ENCODE results near the gene PFDN6. TPM values are rescaled to one million over a fixed set of nuclear protein-coding genes. Genes with fewer than 3 reads are reported as not detected.

Gene PFDN6
- total RNA-seq, 1 experiment from 2014 or later: 104 TPM

- Histone ChIP-seq H3K27ac (no peak overlapping the region), H3K36me3 (peaks cover 17% of the 10 kb centered on the region)
Observed at GRCh38 chr6:33314943-33315792, 25.8 kb downstream of the PFDN6 start.

GRCh38 chr6:33315793-33316602, 26.6 kb downstream of the PFDN6 start:
- no peaks in the 10 kb centered on the region for H3K9me3 ChIP-seq (replicated peaks)
- peaks cover 7% of the 10 kb centered on the region for H3K4me1 ChIP-seq
- no peak overlapping the region for H3K4me3 ChIP-seq
- H3K27ac ChIP-seq: no peak overlapping the region
- H3K27me3 ChIP-seq: no peaks in the 10 kb centered on the region
- DNase-seq: no peak
- peaks cover 26% of the 10 kb centered on the region for H3K36me3 ChIP-seq

More at GRCh38 chr6:33314943-33315792, 25.8 kb downstream of the PFDN6 start:
- H3K27me3 ChIP-seq: no peaks in the 10 kb centered on the region
- H3K4me3 ChIP-seq: peak overlapping the region; percentile 74; the same call in 1 of the 2 replicates
- H3K9me3 ChIP-seq (replicated peaks): no peaks in the 10 kb centered on the region
- peaks cover 7% of the 10 kb centered on the region for H3K4me1 ChIP-seq
- DNase-seq: no peak

- H3K9me3 ChIP-seq (replicated peaks): no peaks in the 10 kb centered on the region
- DNase-seq: peak in 1 of 2 experiments; percentile 24
- peaks cover 27% of the 10 kb centered on the region for H3K36me3 ChIP-seq
- no peak overlapping the region for H3K27ac ChIP-seq
- H3K27me3 ChIP-seq: no peaks in the 10 kb centered on the region
- peaks cover 7% of the 10 kb centered on the region for H3K4me1 ChIP-seq
- peak overlapping the region; percentile 51 for H3K4me3 ChIP-seq
Observed at GRCh38 chr6:33316603-33317418, 27.4 kb downstream of the PFDN6 start.

GRCh38 chr6:33317419-33317668, 27.9 kb downstream of the PFDN6 start:
- H3K27ac ChIP-seq: no peak overlapping the region
- no peak for DNase-seq
- no peaks in the 10 kb centered on the region for H3K27me3 ChIP-seq
- peak overlapping the region; percentile 51 for H3K4me3 ChIP-seq
- H3K9me3 ChIP-seq (replicated peaks): no peaks in the 10 kb centered on the region
- H3K4me1 ChIP-seq: peaks cover 7% of the 10 kb centered on the region
- peaks cover 27% of the 10 kb centered on the region for H3K36me3 ChIP-seq

- Histone ChIP-seq H3K27ac (peak within 1 kb of the TSS; percentile 42), H3K9me3 (replicated peaks) (no peaks in the 10 kb centered on the region), H3K36me3 (peaks cover 27% of the 10 kb centered on the region), H3K4me1 (peaks cover 7% of the 10 kb centered on the region), H3K27me3 (no peaks in the 10 kb centered on the region), H3K4me3 (peak within 1 kb of the TSS; percentile 72)
- DNase-seq: peak; percentile 99
Observed at GRCh38 chr6:33317669-33318425, 28.4 kb downstream of the PFDN6 start, which contains the start of gene ZBTB22. TSS of gene ZBTB22 (minus strand) at chr6:33317744. CDS start at chr6:33316916, 828 bp downstream.

- Histone ChIP-seq H3K36me3 (peaks cover 27% of the 10 kb centered on the region), H3K27me3 (no peaks in the 10 kb centered on the region), H3K4me1 (peaks cover 7% of the 10 kb centered on the region), H3K9me3 (replicated peaks) (no peaks in the 10 kb centered on the region), H3K4me3 (peak overlapping the region; percentile 72), H3K27ac (no peak overlapping the region)
- no peak for DNase-seq
Observed at GRCh38 chr6:33318426-33319073, 29.1 kb downstream of the PFDN6 start.

- H3K4me1 ChIP-seq: peaks cover 13% of the 10 kb centered on the region
- H3K4me3 ChIP-seq: no peak overlapping the region
Observed at GRCh38 chr6:33319939-33320314, 30.5 kb downstream of the PFDN6 start.

GRCh38 chr6:33320315-33321181, 31.1 kb downstream of the PFDN6 start:
- Histone ChIP-seq H3K27me3 (no peaks in the 10 kb centered on the region), H3K4me1 (peaks cover 13% of the 10 kb centered on the region), H3K4me3 (no peak overlapping the region), H3K9me3 (replicated peaks) (no peaks in the 10 kb centered on the region), H3K36me3 (peaks cover 27% of the 10 kb centered on the region), H3K27ac (no peak overlapping the region)
- no peak for DNase-seq

More at GRCh38 chr6:33319939-33320314, 30.5 kb downstream of the PFDN6 start:
- H3K9me3 ChIP-seq (replicated peaks): no peaks in the 10 kb centered on the region
- no peaks in the 10 kb centered on the region for H3K27me3 ChIP-seq
- peaks cover 27% of the 10 kb centered on the region for H3K36me3 ChIP-seq
- H3K27ac ChIP-seq: no peak overlapping the region
- DNase-seq: no peak

- Histone ChIP-seq H3K4me3 (no peak overlapping the region), H3K4me1 (peaks cover 13% of the 10 kb centered on the region), H3K27me3 (no peaks in the 10 kb centered on the region), H3K9me3 (replicated peaks) (no peaks in the 10 kb centered on the region), H3K36me3 (peaks cover 27% of the 10 kb centered on the region), H3K27ac (no peak overlapping the region)
- no peak for DNase-seq
Observed at GRCh38 chr6:33321227-33321626, 31.8 kb downstream of the PFDN6 start.

- Histone ChIP-seq H3K4me1 (peaks cover 9% of the 10 kb centered on the region), H3K36me3 (peaks cover 24% of the 10 kb centered on the region), H3K27me3 (no peaks in the 10 kb centered on the region), H3K4me3 (peak overlapping the region; percentile 74), H3K27ac (peak overlapping the region; percentile 76), H3K9me3 (replicated peaks) (no peaks in the 10 kb centered on the region)
- DNase-seq: no peak
Observed at GRCh38 chr6:33323623-33323948, 34.2 kb downstream of the PFDN6 start.

GRCh38 chr6:33324125-33324524, 34.7 kb downstream of the PFDN6 start:
- Histone ChIP-seq H3K27ac (no peak overlapping the region), H3K4me1 (peaks cover 6% of the 10 kb centered on the region), H3K9me3 (replicated peaks) (no peaks in the 10 kb centered on the region), H3K27me3 (no peaks in the 10 kb centered on the region), H3K4me3 (peak overlapping the region; percentile 74), H3K36me3 (peaks cover 20% of the 10 kb centered on the region)
- no peak for DNase-seq

- Histone ChIP-seq H3K9me3 (replicated peaks) (no peaks in the 10 kb centered on the region), H3K4me3 (no peak overlapping the region), H3K36me3 (no peaks in the 10 kb centered on the region), H3K27ac (no peak overlapping the region), H3K4me1 (peaks cover 1% of the 10 kb centered on the region), H3K27me3 (no peaks in the 10 kb centered on the region)
- DNase-seq: peak; percentile 38 to 56
Observed at GRCh38 chr6:33329058-33329457, 39.7 kb downstream of the PFDN6 start.

GRCh38 chr6:33330736-33331135, 41.3 kb downstream of the PFDN6 start:
- Histone ChIP-seq H3K36me3 (no peaks in the 10 kb centered on the region), H3K27ac (no peak overlapping the region), H3K4me3 (no peak overlapping the region), H3K4me1 (no peaks in the 10 kb centered on the region), H3K27me3 (no peaks in the 10 kb centered on the region), H3K9me3 (replicated peaks) (no peaks in the 10 kb centered on the region)
- DNase-seq: no peak

Measured in SJCRH30 (cell line).